WTC11 (cell line): ENCODE results near the gene ASS1. TPM values are rescaled to one million over a fixed set of nuclear protein-coding genes. Genes with fewer than 3 reads are reported as not detected.
A peak's percentile ranks its signal among the peaks of the same experiment; 100 is the strongest.

Experiments used
- ATAC-seq: fragments of 200-7000 bp; cut with Tn5 transposase; 2 replicates; pipeline ENCODE4 v1.10.0; 2021; ENCODE audit warnings: mild to moderate bottlenecking, moderate library complexity
- CTCF ChIA-PET: fragments of 300-600 bp; sonication (Branson Sonifier 250); formaldehyde crosslinking; loops from one replicate; lab custom pipeline; 2021; ENCODE audit warnings: antibody characterized with exemption; lab: Charles Lee
- POLR2A ChIA-PET: fragments of 350-600 bp; sonication (Branson Sonifier 250); formaldehyde crosslinking; loops from one replicate; lab custom pipeline; 2021; ENCODE audit warnings: antibody characterized with exemption; lab: Charles Lee
- DNase-seq: peaks from one replicate; pipeline ENCODE4 v3.0.0; 2021; ENCODE audit warnings: low spot score
- H3K27ac Mint-ChIP-seq: 2 replicates; pipeline ENCODE4 v1.8.0; 2021; ENCODE audit warnings: mixed read lengths
- H3K27me3 Mint-ChIP-seq: 2 replicates; pipeline ENCODE4 v1.8.0; 2021; ENCODE audit warnings: low read depth, mild to moderate bottlenecking, moderate library complexity, mixed read lengths
- H3K36me3 Mint-ChIP-seq: 2 replicates; pipeline ENCODE4 v1.8.0; 2021; ENCODE audit warnings: mixed read lengths
- H3K4me1 Mint-ChIP-seq: 2 replicates; pipeline ENCODE4 v1.8.0; 2022; ENCODE audit warnings: mixed read lengths
- H3K4me3 Mint-ChIP-seq: 2 replicates; pipeline ENCODE4 v1.8.0; 2021; ENCODE audit warnings: mild to moderate bottlenecking, moderate library complexity, mixed read lengths
- H3K9me3 Mint-ChIP-seq: 2 replicates; pipeline ENCODE4 v1.8.0; 2021; ENCODE audit warnings: mixed read lengths
- CREB1 ChIP-seq: sonication (generic); formaldehyde crosslinking; IDR thresholded peaks from 2 replicates; pipeline ENCODE4 v1.8.0; 2023; ENCODE audit warnings: mild to moderate bottlenecking, missing genetic modification reagents
- MXD4 ChIP-seq: fragments of 250-450 bp; sonication (Bioruptor Pico); IDR thresholded peaks from 2 replicates; pipeline ENCODE4 v1.8.0; 2021; ENCODE audit warnings: mild to moderate bottlenecking, moderate library complexity, borderline replicate concordance
- NR3C1 ChIP-seq: sonication (generic); formaldehyde crosslinking; conservative IDR thresholded peaks from 2 replicates; pipeline ENCODE4 v1.8.1; 2023; ENCODE audit warnings: low read depth, mild to moderate bottlenecking, missing genetic modification reagents
- OVOL2 ChIP-seq: fragments of 250-450 bp; sonication (Bioruptor Pico); IDR thresholded peaks from 2 replicates; pipeline ENCODE4 v1.9.0; 2021; ENCODE audit warnings: mild to moderate bottlenecking, borderline replicate concordance
- SMAD4 ChIP-seq: sonication (generic); formaldehyde crosslinking; IDR thresholded peaks from 2 replicates; pipeline ENCODE4 v1.8.0; 2022; ENCODE audit warnings: mild to moderate bottlenecking, missing genetic modification reagents
- ZNF317 ChIP-seq: sonication (generic); formaldehyde crosslinking; IDR thresholded peaks from 2 replicates; pipeline ENCODE4 v1.8.1; 2023; ENCODE audit warnings: low read depth, mild to moderate bottlenecking, moderate library complexity, missing genetic modification reagents, borderline replicate concordance
- ZNF416 ChIP-seq: fragments of 250-450 bp; sonication (Bioruptor Pico); IDR thresholded peaks from 2 replicates; pipeline ENCODE4 v1.9.0; 2021; ENCODE audit warnings: mild to moderate bottlenecking, inconsistent platforms
- ZNF671 ChIP-seq: fragments of 250-450 bp; sonication (Bioruptor Pico); IDR thresholded peaks from 2 replicates; pipeline ENCODE4 v1.8.0; 2021; ENCODE audit warnings: mild to moderate bottlenecking
- total RNA-seq: library from RNA; stranded (reverse); gene quantifications from 3 replicates; pipeline ENCODE4 v1.2.3, GENCODE V29; 2021
- TF ChIP-seq, protein P1 (sequence below): sonication (generic); formaldehyde crosslinking; IDR thresholded peaks from 2 replicates; pipeline ENCODE4 v1.8.1; 2022; ENCODE audit warnings: mild to moderate bottlenecking, moderate library complexity, missing genetic modification reagents
- TF ChIP-seq, protein P2 (sequence below): fragments of 250-450 bp; sonication (Bioruptor Pico); IDR thresholded peaks from 2 replicates; pipeline ENCODE4 v1.9.0; 2021; ENCODE audit warnings: moderate library complexity, mild to moderate bottlenecking, inconsistent platforms, borderline replicate concordance
- TF ChIP-seq, protein P3 (sequence below): sonication (generic); formaldehyde crosslinking; IDR thresholded peaks from 2 replicates; pipeline ENCODE4 v1.8.1; 2023; ENCODE audit warnings: mild to moderate bottlenecking, missing genetic modification reagents, moderate library complexity
- TF ChIP-seq, protein P4 (sequence below): sonication (generic); formaldehyde crosslinking; IDR thresholded peaks from 2 replicates; pipeline ENCODE4 v1.8.0; 2022; ENCODE audit warnings: missing genetic modification reagents
- TF ChIP-seq, protein P5 (sequence below): fragments of 250-450 bp; sonication (Bioruptor Pico); IDR thresholded peaks from 2 replicates; pipeline ENCODE4 v1.9.0; 2021; ENCODE audit warnings: mild to moderate bottlenecking
- TF ChIP-seq, protein P6 (sequence below): sonication (generic); formaldehyde crosslinking; IDR thresholded peaks from 2 replicates; pipeline ENCODE4 v1.8.0; 2022; ENCODE audit warnings: mild to moderate bottlenecking, missing genetic modification reagents

Gene ASS1
- total RNA-seq, 1 experiment from 2014 or later: 95.7 TPM

DNA sequence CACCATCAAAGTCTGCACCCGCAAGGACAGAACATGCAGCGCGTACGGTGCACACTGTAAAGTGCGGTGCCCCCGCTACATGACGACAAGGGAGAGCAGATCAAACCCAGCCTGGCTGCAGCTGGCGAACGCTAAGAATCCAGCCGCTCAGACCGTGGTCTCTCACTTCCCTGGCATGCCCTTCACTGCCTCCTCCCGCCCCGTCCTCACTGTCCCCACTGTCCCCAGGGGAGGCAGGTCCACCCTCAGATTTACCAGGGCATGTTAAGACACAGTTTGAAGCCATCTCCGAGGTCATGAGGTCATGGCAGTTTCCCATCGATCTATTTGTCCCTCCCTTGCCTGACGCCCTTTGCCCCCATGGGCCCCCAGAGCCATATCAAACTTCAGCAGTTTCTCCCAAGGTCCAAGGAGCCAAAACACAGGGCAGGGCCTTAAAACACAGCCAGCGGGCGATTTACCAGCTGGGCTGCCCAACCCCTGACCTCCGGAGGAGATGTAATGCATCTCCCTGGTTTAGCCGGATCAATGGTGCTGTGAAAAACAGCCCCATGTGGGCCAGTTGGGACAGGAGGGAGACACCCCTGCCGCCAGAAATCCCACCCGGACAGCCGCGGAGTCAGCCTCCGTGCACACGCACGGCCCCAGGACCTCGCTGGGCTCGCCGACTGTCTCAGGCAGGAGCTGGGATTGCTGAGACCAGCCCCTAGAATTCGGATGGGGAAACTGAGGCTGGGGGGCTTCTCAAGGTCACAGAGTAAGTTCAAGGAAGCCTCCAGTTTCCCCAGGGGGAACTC is 82.3 kb downstream of the ASS1 start:
- Mint-ChIP-seq H3K27me3 (no peaks in the 10 kb centered on the region), H3K27ac (peak overlapping the region; percentile 86; the same call in 1 of the 2 replicates), H3K36me3 (no peaks in the 10 kb centered on the region), H3K9me3 (no peaks in the 10 kb centered on the region), H3K4me3 (no peak overlapping the region), H3K4me1 (peaks cover 25% of the 10 kb centered on the region)
- DNase-seq (no peak), ATAC-seq (no peak)
- ChIA-PET POLR2A (no interaction called here), CTCF (no interaction called here)
- TF ChIP-seq, protein P1, sequence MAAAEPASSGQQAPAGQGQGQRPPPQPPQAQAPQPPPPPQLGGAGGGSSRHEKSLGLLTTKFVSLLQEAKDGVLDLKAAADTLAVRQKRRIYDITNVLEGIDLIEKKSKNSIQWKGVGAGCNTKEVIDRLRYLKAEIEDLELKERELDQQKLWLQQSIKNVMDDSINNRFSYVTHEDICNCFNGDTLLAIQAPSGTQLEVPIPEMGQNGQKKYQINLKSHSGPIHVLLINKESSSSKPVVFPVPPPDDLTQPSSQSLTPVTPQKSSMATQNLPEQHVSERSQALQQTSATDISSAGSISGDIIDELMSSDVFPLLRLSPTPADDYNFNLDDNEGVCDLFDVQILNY: no peak
- TF ChIP-seq CREB1: no peak
- no peak for TF ChIP-seq OVOL2 (CRISPR knock-in tag)
- TF ChIP-seq ZNF671 (CRISPR knock-in tag): no peak
- TF ChIP-seq, protein P2, sequence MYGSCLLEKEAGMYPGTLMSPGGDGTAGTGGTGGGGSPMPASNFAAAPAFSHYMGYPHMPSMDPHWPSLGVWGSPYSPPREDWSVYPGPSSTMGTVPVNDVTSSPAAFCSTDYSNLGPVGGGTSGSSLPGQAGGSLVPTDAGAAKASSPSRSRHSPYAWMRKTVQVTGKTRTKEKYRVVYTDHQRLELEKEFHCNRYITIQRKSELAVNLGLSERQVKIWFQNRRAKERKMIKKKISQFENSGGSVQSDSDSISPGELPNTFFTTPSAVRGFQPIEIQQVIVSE (CRISPR knock-in tag): no peak
- no peak for TF ChIP-seq ZNF317 (CRISPR knock-in tag)
- TF ChIP-seq NR3C1 (CRISPR knock-in tag): no peak
- TF ChIP-seq ZNF416 (CRISPR knock-in tag): no peak
- no peak for TF ChIP-seq MXD4 (CRISPR knock-in tag)
- TF ChIP-seq, protein P3, sequence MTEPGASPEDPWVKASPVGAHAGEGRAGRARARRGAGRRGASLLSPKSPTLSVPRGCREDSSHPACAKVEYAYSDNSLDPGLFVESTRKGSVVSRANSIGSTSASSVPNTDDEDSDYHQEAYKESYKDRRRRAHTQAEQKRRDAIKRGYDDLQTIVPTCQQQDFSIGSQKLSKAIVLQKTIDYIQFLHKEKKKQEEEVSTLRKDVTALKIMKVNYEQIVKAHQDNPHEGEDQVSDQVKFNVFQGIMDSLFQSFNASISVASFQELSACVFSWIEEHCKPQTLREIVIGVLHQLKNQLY (CRISPR knock-in tag): no peak
- TF ChIP-seq, protein P4, sequence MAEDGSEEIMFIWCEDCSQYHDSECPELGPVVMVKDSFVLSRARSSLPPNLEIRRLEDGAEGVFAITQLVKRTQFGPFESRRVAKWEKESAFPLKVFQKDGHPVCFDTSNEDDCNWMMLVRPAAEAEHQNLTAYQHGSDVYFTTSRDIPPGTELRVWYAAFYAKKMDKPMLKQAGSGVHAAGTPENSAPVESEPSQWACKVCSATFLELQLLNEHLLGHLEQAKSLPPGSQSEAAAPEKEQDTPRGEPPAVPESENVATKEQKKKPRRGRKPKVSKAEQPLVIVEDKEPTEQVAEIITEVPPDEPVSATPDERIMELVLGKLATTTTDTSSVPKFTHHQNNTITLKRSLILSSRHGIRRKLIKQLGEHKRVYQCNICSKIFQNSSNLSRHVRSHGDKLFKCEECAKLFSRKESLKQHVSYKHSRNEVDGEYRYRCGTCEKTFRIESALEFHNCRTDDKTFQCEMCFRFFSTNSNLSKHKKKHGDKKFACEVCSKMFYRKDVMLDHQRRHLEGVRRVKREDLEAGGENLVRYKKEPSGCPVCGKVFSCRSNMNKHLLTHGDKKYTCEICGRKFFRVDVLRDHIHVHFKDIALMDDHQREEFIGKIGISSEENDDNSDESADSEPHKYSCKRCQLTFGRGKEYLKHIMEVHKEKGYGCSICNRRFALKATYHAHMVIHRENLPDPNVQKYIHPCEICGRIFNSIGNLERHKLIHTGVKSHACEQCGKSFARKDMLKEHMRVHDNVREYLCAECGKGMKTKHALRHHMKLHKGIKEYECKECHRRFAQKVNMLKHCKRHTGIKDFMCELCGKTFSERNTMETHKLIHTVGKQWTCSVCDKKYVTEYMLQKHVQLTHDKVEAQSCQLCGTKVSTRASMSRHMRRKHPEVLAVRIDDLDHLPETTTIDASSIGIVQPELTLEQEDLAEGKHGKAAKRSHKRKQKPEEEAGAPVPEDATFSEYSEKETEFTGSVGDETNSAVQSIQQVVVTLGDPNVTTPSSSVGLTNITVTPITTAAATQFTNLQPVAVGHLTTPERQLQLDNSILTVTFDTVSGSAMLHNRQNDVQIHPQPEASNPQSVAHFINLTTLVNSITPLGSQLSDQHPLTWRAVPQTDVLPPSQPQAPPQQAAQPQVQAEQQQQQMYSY (CRISPR knock-in tag): no peak
- TF ChIP-seq SMAD4 (CRISPR knock-in tag): no peak
- TF ChIP-seq, protein P5, sequence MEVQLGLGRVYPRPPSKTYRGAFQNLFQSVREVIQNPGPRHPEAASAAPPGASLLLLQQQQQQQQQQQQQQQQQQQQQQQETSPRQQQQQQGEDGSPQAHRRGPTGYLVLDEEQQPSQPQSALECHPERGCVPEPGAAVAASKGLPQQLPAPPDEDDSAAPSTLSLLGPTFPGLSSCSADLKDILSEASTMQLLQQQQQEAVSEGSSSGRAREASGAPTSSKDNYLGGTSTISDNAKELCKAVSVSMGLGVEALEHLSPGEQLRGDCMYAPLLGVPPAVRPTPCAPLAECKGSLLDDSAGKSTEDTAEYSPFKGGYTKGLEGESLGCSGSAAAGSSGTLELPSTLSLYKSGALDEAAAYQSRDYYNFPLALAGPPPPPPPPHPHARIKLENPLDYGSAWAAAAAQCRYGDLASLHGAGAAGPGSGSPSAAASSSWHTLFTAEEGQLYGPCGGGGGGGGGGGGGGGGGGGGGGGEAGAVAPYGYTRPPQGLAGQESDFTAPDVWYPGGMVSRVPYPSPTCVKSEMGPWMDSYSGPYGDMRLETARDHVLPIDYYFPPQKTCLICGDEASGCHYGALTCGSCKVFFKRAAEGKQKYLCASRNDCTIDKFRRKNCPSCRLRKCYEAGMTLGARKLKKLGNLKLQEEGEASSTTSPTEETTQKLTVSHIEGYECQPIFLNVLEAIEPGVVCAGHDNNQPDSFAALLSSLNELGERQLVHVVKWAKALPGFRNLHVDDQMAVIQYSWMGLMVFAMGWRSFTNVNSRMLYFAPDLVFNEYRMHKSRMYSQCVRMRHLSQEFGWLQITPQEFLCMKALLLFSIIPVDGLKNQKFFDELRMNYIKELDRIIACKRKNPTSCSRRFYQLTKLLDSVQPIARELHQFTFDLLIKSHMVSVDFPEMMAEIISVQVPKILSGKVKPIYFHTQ (CRISPR knock-in tag): no peak

DNA sequence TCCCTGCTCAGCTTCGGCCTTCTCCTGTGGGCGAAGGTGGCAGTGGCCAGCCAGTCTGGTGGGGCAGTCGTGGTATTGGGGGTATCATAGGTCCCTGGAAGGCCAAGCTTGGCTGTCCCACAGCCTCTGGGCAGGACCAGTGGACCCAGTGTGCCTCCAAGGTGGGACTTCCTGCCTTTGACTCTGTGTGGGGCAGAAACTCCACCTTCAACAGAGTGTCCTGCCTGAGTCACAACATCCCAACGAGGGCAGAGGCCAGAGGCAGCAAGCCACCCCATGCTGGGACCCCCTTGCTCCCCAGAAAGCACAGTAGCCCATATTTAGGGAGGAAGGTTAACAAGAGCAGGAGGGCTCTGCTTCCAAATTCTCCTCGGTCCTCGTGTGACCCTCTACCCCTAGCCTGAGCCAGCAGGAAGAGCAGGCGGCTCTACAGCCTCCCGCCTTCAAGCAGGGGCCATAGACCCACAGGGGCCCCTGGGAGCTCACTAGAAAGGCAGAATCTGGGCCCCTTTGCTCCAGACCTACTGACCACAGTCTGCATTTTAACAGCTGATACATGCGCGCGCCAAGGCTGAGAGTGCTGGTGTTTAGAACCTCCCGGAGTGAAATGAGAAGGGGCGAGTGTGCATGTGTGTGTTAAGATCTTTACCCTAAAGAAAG is 83.0 kb downstream of the ASS1 start:
- TF ChIP-seq, protein P6, sequence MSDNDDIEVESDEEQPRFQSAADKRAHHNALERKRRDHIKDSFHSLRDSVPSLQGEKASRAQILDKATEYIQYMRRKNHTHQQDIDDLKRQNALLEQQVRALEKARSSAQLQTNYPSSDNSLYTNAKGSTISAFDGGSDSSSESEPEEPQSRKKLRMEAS: no peak
- no peaks in the 10 kb centered on the region; the same call in 1 of the 2 replicates for H3K27me3 Mint-ChIP-seq
- H3K27ac Mint-ChIP-seq: no peak overlapping the region
- ATAC-seq (no peak), DNase-seq (no peak)
- POLR2A ChIA-PET: no interaction called here
- no peaks in the 10 kb centered on the region for H3K9me3 Mint-ChIP-seq
- peaks cover 23% of the 10 kb centered on the region for H3K4me1 Mint-ChIP-seq
- no peak overlapping the region for H3K4me3 Mint-ChIP-seq
- H3K36me3 Mint-ChIP-seq: no peaks in the 10 kb centered on the region
- CTCF ChIA-PET: interaction anchor here (0.9 kb wide), 1 partner anchor 46 kb away, joined by 3 read pairs; no protein-coding TSS in a partner anchor
